Measurements from ENCODE around the gene SHB.

Gene SHB

DNA sequence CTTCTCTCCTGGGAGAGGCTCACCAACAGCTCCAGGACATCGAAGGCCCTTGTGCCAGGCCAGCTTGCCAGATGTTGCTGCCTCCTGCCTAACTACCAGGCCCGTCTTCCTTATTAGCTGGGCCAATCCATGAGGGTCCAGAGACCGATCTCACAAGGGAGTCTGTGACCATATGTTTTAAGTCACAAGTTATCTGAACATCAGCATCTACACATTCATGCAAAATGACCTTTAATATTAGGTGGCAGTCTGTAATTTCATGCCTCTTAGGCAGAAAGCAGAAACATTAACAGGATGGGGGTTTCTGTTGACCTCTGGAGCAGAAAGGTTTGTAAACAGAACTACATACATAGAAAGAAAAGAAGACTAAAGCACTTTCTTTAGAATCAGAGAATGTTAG lies 90.0 kb downstream of the SHB start:
- DNase-seq (ENCODE audit: low read depth): no peak
- no peak overlapping the region for H3K4me3 ChIP-seq (ENCODE audit: low read length)
- TF ChIP-seq CTCF (conservative IDR thresholded peaks at IDR 0.05; ENCODE audit: low read length): no peak

GRCh38 chr9:37978481-37978864 lies 90.6 kb downstream of the SHB start:
- no peak for TF ChIP-seq CTCF (conservative IDR thresholded peaks at IDR 0.05; ENCODE audit: low read length)
- no peak for DNase-seq (ENCODE audit: low read depth)
- no peak overlapping the region for H3K4me3 ChIP-seq (ENCODE audit: low read length)

GRCh38 chr9:37977851-37978480 lies 91.1 kb downstream of the SHB start:
- TF ChIP-seq CTCF (conservative IDR thresholded peaks at IDR 0.05; ENCODE audit: low read length): no peak
- DNase-seq (ENCODE audit: low read depth): no peak
- no peak overlapping the region for H3K4me3 ChIP-seq (ENCODE audit: low read length)

DNA sequence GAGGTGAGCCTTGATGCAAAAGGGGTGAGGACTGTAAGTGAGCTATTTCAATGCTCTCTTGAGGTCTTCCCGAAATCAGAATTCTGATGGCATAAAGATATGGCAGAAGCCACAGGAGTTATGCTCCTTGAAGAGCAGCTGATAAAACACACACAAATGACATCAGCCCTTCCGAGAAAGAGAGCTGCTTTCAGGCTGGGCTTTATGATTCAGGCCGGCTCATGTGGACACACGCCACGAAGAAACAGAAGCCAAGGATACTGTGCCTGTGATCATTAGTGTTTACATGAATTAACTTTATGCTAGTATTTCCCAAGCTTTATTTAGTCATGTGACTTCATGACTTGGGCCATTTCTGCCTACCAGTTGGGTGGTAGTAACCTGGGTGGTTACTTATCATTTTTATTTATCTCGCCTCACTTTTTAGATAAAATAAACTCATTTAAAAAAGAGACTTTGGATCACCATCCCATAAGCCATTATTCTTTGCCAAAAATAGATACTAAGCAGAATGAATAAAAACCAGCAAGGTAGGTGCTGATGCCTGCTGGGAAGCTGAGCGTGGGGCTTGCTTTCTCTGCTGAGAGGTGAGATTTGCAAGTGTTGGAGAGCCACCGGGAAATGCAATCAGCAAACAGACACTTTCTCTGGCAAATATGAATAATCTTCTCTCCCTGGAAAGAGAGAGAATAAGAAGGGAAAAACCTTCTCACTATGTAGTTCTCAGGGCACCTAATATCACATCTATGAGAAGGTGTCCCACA lies 92.1 kb downstream of the SHB start:
- peak; percentile 81 for DNase-seq (ENCODE audit: low read depth)
- no peak overlapping the region for H3K4me3 ChIP-seq (ENCODE audit: low read length)
- no peak for TF ChIP-seq CTCF (conservative IDR thresholded peaks at IDR 0.05; ENCODE audit: low read length)

GRCh38 chr9:37975639-37976038 lies 93.4 kb downstream of the SHB start:
- DNase-seq (ENCODE audit: low read depth): no peak
- TF ChIP-seq CTCF (conservative IDR thresholded peaks at IDR 0.05; ENCODE audit: low read length): no peak
- H3K4me3 ChIP-seq (ENCODE audit: low read length): no peak overlapping the region

DNA sequence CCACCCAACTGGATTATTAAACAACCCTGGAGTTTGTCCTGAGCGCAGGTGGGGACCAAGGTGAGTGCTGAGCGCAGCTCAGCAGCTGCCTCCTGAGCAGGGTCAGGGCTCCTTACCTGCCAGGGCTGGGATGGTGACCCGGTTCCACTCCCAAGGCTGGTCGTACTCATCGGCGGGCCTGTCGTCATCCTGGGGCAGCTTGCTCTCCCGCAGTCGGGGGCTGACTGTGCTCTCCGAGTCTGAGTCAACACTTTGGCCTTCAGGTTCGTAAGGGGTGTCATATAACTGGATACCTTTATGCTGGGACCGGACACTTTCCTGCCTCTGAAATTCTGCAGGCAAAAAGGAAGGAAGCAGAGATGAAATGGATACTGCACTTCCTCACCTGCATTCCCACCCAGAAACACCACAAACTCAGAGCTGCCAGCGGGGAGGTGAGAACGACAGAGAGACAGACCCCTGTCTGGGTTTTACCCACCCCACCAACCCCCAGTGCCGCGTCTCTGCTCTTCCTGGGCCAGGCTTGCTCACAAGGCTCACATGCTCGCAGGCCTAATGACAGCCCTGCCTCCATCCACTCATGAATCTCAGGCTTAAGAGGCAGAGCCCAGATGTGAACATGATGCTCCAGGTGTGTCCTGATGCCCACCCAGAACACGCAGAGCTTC lies 94.4 kb downstream of the SHB start:
- no peak for DNase-seq (ENCODE audit: low read depth)
- H3K4me3 ChIP-seq (ENCODE audit: low read length): no peak overlapping the region
- no peak for TF ChIP-seq CTCF (conservative IDR thresholded peaks at IDR 0.05; ENCODE audit: low read length)

Measured in AG10803 (cell line).